NCI-H2081 treated with DMSO at 0.1 percent for 48 hours (cell line): ENCODE data around the gene SYDE2.
"Not testable (repeated sequence)": the region's sequence is repeated elsewhere in the genome, so short reads cannot be mapped to it uniquely, and the experiment has no call there.

Experiments used
- DNase-seq: peaks from one replicate; lab custom pipeline; 2025; lab: John Stamatoyannopoulos, UW

SYDE2 gene

DNA sequence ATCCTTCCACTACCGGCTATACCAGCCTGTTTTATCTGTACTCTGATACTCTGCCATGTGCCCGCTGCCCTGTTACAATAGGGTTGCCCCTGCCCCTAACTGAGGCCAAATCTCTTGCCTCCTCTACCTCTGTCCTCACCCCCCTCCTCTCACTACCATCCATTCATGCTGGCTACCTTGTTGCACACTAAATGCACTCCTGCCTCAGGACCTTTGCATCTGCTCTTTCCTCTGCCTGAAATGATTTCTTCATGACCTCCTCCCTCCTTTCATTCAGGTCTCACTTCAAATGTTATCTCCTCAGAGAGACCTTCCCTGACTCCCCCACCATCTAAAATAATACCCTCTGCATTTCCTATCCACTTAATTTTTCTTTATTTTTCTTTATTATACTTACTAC is 7.7 kb upstream of the SYDE2 start:
- no peak for DNase-seq

DNA sequence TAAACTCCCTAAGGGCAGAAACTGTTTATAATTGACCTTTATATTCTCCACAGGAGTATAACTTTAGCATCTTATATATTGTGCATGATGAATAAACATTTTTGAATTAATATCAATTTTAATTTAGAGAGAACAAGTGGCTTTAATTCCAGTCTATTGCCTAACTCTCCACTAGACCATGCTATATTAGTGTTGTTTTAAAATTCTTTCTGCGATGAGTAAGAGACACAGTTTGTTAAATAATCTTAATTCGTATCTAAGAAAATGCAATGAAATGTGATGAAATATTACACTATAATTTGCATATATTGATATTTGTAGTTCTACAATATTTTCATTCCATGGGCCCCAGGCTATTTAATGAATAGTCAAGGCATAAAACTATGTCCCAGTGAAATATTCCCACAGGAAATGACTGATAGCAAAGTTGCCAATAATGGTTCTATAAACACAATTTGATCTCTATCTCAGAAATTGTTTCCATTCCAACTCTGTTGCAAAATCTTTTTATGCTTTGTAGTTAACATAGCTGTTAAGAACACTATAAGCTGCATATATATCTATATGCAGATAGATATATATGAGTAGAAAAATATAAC is 2.9 kb upstream of the SYDE2 start:
- no peak for DNase-seq

DNA sequence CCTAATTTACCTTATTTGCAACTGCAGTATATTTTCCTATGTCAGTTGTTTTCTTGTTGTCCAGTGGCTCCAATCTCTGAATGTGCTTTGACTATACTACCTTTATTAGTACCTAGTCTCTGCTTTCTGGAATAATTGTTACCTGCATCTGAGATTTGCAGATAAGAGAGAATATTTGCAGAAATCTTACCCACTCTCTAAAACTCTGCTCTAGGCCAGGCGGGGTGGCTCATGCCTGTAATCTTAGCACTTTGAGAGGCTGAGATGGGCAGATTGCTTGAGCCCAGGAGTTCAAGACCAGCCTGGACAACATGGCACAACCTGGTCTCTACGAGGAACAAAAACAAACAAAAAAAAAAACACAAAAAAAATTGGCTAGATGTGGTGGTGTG is 2.0 kb upstream of the SYDE2 start:
- no peak for DNase-seq

DNA sequence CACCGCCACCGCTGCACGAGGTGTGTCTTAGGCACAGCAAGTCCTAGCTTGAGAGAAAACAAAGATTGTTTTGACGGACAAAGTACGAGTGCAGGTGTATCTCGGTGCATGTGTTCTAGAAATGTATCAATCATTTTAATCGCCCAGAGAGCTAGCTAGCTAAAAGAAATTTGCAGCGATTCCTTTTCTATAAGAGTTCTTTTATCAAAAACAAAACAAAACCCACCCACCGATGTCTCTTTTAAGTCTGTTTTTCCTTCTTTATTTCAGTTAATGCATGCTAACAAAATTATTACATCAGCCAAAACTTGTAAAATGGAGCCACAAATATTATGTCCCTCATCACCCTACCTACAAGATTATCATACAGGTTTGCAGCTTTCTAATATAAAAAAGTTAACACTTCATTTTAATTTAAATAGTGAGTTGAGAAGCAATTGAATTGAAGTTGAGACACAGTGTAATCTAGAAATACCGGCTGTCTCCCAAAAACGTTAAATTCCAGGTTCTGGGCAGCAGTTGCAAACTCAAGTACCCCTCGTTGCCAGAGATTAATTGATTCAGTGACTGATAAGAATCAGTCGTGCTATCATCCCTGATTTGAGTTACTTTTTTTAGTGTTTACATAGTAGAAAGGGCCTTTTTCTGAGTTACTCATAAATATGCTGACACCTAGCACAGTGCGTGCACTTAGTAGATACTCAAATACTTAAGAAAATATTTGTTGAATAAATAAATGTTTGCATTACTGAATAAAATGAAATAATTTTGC is 1.5 kb upstream of the SYDE2 start:
- DNase-seq = no peak

DNA sequence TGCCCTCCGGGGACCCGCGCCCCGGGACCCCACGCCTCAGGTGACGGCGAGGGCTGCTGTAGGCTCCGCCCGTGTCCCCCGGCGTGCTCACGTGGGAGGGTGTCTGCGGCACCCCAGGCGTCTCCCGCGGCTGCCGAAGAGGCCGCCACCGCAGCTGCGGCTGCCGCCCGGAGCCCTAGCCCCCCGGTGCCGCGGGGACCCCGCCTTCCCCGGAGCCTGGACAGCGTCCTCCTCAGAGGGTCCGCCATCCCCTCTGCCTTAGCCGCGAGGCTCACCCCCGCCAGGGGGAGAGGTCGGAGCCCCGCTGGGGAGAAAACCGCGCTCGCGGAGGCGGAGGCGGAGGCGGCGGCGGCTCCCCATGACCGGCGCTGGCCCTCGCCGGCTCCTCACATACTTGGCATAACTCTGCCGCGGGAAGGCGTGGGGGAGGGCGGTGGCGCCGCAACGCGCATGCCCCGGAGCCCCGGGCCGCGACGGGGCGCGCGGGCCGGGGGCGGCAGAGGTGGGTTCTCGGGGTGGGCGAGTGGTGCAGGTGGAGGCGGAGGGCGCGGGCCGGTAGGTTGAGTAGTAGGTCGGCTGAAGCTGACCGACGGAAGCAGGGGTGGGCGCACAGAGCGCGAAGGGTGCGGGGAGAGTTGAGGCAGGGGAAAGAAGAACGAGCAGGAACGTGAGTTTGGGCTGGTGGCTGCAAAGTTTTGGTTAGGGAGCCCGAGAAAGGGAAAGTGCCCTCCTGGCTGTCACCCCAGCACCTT is 700 bp upstream of the SYDE2 start:
- no peak for DNase-seq

DNA sequence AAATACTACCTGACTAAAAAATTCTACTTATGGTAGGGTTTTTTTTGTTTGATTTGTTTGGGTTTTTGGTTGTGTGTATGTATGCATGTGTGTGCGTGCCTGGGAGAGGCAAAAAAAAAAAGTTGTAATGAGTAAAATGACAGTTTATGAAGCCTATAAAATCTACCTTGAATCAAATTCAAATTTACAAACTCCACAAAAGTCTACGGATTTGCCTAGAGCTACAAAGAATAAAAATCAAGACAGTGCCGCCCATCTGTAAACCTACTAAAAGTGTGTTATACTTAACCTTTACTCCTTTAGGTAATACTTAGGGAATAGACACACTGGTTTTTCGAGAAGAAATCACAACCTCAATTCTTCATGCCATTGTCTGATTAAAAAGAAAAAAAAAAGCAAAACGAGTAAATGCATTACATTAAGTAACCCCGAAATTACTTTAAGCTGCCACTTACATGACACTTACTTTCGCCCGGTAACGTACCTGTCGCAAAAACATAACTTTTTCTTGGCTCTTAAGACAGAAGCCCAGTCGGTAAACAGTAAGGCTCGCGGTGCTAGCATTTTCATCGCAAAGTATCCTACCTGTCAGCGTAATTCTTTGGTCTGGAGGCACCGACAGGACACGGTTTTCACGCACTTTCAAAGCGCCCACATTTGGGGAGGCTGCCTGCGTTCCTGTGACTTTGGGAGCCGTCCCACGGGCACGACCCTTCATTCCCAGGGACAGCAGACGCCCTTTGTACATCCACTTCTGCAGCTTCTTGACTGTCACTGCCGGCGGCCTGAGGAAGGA is 951 bp downstream of the SYDE2 start:
- no peak for DNase-seq

DNA sequence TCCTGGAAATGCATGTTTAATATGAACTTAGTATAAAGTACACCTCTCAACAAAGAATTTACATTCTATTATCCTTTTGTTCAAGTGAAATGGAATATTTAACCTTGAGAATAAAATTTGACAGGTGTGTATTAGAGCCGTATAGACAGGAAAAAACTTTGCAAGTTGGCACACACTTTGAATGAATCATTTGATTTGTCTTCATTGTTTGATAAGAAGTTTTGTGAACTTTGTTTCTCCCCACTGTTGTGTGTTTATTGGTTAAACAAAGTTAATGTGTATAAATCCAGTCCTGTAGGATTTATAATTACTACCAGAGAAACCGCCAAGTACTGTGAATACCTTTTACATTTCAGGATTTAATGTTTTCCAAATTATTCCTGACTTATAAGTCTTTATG is 2.0 kb downstream of the SYDE2 start:
- no peak for DNase-seq

DNA sequence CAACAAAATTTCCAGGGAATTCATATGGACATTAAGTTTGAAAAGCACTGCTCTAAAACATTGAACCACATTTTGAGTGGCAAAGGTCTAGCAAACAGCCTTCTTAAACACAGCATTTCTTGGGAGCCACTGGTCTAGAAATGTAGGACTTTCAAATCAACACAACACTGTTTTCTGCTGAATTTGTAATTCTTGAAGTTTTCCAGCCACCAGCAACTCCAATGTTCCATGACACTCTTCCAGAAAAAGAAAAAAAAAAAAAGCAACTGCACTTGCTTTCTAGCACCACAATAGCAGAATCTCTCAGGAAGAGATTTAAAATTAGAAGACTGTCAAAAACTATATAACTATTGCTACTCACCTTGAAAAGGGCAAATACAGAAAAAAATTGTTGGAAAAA is 4.5 kb downstream of the SYDE2 start:
- no peak for DNase-seq

DNA sequence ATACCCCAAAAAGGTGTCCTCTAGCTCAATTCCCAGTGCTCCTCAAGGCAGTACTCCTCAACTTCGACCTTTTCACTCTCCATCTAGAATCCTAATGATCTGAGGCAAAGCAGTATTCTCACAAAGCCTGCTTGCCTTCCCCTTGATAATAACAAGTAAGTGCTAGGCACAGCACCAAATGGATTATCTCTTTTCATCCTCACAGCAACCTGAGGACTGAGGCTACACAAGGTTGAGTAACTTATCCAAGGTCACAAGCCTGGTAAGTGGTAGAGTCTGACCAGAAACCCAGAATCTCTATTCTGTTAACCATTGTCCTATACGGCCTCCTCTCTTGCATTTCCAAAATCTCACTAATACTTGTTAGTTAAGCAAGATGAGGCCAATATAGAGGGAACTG is 5.1 kb downstream of the SYDE2 start:
- no peak for DNase-seq

DNA sequence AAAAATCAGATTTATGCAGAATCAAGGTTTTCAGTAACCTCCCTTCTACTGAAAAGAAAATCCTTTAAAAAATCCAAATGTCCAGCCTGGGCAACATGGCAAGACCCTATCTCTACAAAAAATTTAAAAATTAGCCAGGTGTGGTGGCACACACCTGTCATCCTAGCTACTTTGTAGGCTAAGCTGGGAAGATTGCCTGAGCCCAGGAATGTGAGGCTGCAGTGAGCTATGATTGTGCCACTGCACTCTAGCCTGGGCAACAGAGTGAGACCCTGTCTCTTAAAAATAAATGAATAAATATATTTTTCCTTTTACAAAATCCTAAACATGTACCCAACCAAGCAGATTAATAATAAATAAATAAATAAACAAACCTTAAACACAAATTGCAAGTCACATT is 8.7 kb downstream of the SYDE2 start:
- not testable (repeated sequence) for DNase-seq

DNA sequence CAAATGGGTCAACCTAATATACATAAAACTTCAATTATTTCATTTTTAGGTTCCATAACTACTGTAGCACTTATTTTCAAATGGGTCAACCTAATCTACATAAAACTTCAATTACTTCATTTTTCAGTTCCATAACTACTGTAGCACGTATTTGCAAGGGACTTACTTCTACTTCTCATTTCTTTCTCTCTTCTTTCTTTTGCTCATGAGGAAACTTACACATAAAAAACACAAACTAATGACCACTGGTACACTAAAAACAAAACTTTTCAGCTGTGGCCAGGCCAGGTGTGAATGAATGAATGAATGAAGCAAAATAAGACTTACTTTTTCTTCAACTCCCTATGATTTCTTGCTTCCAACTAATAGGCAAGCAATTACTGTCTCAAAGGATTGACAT is 11.7 kb downstream of the SYDE2 start:
- DNase-seq = no peak

DNA sequence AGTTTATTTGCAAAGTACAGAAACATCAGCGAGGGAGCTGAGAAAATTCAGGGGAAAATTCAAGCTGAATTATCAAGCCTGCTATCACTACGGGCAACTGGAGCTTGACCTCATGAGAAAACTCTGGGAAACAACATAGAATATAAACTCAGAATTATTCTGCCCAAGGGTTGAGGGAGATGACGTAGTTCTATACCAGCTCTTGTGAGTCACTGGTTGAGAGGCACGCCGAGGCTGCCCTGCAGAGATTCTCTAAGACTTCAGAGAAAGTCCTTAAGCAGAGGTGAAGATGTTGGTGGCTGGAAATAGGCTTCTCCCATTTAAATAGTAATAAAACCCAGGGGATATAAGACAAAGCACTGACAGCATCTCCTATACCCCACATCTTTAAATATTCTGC is 12.3 kb downstream of the SYDE2 start:
- no peak for DNase-seq

DNA sequence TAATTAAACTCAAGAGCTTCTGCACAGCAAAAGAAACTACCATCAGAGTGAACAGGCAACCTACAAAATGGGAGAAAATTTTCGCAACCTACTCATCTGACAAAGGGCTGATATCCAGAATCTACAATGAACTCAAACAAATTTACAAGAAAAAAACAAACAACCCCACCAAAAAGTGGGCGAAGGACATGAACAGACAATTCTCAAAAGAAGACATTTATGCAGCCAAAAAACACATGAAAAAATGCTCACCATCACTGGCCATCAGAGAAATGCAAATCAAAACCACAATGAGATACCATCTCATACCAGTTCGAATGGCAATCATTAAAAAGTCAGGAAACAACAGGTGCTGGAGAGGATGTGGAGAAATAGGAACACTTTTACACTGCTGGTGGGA is 13.8 kb downstream of the SYDE2 start:
- not testable (repeated sequence) for DNase-seq

DNA sequence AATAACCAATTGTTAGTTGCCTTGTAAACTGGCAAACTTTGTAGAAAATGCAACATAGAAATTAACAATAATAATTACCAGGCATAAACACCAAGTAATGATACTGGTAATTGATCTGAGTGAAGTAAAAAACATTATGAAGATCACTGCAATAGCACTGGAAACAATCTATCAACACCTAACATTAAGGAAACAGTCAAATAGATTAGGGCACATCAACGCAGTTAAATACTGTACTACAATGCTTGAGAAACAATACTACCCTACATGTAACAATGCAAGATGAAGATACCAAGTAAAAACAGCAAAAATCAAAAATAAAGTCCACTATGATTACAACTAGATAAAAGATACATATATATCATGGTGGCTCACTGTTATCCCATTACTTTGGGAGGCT is 16.6 kb downstream of the SYDE2 start:
- no peak for DNase-seq

DNA sequence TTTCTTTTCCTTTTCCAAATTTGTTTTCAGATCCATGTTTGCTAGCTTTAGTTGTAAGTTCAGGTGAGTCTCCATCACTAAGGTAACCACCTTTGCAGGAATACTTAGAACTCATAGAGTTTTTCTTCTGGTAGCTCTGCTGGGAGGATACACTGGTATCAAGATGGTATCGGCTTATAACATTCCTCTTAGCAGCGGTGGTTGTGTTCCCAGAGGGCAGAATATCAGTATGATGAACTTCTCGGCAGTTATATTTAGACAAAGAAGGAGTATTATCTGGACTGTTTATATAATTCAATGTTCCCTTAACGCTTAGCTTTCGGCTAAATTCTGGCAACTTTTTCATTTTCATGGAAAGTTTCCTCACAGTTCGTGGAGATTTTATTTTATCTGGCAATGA is 18.1 kb downstream of the SYDE2 start:
- DNase-seq = no peak

DNA sequence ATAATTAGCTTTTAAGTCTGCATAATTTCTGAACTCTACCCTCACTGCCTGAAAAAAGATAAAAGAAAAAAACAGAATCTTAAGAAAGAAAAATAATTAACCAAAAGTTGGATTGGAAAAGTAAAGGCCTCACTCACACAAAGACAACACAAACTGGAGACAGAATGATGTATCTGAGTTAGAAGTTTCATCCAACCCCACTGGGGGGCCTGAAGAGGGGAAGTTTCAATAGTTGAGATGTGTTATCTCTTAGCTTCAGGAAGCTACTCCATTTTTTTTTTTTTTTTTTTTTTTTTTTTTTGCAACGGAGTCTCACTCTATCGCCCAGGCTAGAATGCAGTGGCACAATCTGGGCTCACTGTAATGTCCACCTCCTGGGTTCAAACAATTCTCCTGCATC is 19.9 kb downstream of the SYDE2 start:
- no peak for DNase-seq

DNA sequence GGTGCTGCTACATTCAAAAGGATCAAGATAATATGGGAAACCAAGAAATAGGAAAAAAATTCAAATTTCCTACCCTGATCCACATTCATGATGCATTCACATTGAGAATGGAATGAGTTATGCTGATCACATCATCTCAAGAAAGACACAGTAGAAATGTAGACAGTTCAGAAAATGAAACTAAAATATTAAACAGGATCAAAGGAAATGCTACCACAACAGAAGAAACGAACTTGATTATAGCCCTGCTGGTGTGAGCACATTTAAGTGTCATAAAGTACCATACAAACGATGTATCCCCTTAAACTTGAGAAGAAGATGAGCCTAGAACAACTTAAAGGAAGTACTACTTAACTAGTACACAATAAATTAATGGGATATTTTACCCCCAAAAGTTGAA is 21.3 kb downstream of the SYDE2 start:
- DNase-seq = no peak

DNA sequence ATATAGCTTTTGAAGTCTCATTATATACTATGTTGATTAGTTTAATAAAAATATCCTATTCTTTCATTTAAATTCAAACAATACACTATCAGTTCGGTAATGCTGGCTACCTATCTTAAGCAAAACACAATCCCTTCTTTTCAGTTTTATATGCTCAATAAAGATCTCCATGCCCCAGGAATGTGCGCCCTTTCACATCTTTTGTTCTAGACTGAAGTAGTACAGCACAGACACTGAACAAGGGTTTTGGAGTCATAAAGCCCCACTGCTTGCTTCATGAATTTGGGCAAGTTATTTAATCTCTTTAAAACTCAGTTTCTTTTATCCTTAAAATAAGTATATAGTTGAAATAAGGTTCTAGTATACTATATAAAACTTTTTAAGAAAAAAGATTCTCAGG is 22.4 kb downstream of the SYDE2 start:
- DNase-seq = no peak

DNA sequence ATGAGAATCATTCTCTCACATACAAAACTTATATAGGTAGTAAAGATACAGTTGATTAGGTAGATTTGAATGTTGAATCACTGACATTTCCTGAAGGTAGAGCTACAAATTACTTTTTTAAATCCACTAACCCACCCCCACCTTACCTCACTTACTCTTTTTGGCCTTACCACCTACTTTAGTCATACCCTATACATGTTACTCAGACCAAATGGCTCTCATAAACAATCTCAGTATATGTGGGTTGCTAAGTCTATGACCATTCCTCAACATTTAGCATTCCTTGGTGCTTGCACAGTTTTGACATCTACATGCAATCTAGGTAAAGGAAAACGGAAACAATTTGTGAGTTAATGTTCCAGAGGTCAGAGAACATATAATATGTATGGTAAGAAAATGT is 26.3 kb downstream of the SYDE2 start:
- DNase-seq = no peak

DNA sequence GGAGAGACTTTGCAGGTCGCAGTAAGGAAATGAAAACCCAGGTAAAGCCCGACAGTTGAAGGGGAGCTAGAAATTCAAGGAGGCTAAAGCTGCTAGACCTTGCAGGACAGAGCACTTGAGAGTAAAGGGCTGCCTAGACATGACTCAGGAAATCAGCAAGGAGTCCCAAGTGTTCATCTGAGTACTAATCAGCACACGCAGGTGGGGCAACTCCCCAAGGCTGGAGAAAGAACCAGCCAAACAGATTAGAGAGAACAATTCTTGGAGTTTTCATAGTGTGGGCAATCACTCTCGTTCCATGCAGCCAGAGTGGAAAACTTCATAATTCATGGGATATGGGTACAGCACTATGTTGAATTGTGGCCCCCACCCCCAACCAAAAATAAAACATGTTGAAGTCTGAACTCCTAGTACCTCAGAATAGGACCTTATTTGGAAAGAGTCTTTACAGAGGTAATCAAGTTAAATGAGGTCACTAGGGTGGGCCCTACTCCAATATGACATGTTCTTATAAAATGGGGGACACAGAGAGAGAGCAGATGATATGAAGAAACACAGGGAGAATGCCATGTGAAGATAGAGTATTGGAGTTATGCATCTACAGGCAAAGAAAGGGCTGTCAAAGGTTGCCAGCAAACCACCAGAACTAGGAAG is 28.0 kb downstream of the SYDE2 start:
- DNase-seq = no peak

DNA sequence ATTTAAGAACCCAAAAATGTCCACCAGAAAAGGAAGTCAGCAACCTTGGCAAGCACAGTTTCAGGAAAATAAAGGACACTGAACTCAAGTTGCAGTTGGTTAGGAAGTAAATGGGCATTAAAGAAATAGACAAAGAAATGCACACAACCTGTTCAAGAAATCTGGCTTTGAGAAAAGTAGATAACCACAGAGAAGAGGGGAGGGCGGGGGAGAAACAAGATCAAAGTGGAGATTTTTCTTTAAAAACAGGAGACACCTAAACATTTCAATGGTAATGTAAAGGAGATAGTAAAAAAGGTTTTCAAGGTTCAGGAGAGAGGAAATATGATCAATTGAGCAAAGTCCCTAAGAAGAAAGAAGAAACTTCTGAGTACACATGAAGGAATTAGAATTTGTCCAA is 29.1 kb downstream of the SYDE2 start:
- no peak for DNase-seq

DNA sequence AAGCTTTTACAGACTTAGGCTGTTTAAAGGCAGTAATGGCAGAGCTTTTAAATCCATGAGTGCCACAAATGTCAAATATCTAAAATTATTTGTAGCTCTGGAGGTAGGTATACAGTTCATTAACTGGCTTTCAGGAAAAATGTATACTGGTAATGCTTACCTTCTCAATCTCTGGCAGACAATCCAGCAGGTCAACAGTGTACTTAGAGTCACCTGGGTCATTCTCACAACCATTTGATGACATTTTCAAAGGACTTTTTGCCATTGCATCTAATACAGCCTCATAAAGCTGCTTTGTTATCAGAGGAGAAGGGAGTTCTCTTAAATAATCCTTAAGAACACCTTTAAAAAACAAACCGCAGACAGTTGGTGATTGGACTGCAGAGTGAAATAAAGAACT is 31.9 kb downstream of the SYDE2 start:
- DNase-seq = no peak
